GM12875 (cell line): ENCODE data around the gene WWOX.

Experiments used
- H3K4me3 ChIP-seq: one replicate; pipeline ENCODE4 v1.5.1; 2011; ENCODE audit warnings: low read depth, low read length, control low read depth
- TF ChIP-seq, protein P1 (sequence below): IDR thresholded peaks from 2 replicates; pipeline ENCODE4 v1.5.1; 2011; ENCODE audit warnings: low read depth, mild to moderate bottlenecking, control low read depth, inconsistent platforms, low read length, moderate library complexity, borderline replicate concordance; ENCODE audit not compliant: insufficient read depth

WWOX gene

DNA sequence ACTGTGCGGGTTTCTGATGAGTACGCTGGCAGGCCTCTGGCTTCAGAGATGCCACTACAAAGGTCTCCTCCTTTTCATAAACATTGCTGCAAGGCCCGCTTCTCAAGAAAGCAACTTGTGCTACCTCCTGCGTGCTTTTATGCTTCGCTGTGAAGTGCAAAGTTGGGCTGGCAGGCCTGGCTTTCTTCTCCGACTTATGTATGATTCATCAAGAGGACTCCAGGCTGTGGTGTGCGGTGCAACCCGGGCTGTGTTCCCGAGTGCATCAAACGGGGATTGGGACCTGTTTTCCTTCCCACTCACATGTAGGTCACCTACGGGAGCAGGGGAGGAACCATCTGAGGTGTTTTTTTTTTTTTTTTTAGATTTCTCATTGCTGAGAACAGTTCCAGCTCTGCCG lies 534.1 kb downstream of the WWOX start:
- H3K4me3 ChIP-seq: no peak overlapping the region
- TF ChIP-seq, protein P1, sequence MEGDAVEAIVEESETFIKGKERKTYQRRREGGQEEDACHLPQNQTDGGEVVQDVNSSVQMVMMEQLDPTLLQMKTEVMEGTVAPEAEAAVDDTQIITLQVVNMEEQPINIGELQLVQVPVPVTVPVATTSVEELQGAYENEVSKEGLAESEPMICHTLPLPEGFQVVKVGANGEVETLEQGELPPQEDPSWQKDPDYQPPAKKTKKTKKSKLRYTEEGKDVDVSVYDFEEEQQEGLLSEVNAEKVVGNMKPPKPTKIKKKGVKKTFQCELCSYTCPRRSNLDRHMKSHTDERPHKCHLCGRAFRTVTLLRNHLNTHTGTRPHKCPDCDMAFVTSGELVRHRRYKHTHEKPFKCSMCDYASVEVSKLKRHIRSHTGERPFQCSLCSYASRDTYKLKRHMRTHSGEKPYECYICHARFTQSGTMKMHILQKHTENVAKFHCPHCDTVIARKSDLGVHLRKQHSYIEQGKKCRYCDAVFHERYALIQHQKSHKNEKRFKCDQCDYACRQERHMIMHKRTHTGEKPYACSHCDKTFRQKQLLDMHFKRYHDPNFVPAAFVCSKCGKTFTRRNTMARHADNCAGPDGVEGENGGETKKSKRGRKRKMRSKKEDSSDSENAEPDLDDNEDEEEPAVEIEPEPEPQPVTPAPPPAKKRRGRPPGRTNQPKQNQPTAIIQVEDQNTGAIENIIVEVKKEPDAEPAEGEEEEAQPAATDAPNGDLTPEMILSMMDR: no peak

DNA sequence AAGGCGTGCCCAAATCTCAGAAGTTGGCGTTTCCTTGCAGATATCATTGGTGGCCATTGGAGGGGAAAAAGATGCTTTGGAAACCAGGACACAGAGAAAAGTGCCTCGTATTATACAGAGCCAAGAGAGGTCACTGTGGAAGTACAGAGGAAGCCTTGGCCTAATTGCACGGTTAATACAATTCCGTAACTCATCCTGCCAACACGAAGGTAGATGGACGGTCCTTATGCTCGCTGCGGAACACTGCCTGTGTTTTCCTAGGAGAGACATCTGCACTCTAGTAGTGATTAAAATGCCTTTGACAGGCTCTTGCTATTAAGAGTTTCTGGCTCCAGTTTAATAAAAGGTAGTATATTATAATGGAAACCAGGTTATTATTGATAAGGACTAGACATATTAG lies 536.4 kb downstream of the WWOX start:
- TF ChIP-seq, protein P1: no peak
- H3K4me3 ChIP-seq: no peak overlapping the region

DNA sequence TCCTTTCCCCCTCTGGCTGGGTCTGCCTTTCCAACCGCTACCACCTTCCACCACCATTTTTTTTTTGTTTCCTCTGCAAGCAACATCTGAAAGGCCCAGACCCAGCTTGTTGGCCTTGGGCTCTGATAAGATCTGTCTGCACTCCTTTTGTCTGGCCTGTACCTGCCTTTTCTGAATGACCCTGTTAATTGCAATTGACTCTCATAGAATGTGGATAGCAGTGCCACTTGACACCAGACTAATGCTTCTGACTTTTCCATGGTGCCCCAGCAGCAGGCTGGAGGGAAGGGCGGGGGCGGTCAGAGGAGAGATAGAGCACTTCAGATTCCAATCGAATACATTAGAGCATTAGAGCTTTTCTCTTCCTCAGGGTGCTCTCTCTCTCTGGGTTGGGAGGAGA lies 538.9 kb downstream of the WWOX start:
- TF ChIP-seq, protein P1: no peak
- H3K4me3 ChIP-seq: no peak overlapping the region

DNA sequence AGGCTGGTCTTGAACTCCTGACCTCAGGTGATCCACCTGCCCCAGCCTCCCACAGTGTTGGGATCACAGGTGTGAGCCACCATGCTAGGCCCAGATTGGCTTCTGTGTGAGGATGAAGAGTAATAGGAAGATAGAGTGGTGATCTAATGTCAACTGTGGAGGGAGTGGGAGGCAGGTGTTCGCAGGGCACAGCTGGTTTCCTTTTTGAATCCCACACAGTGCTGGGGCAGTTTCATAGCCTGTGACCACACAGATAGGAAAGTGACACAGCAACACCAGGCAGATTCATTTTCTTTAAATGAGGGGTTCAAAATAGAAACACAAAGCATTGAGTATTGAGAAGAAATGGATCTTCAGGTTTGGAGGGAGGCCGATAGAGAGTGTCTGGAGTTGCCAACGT lies 540.3 kb downstream of the WWOX start:
- TF ChIP-seq, protein P1: no peak
- no peak overlapping the region for H3K4me3 ChIP-seq

DNA sequence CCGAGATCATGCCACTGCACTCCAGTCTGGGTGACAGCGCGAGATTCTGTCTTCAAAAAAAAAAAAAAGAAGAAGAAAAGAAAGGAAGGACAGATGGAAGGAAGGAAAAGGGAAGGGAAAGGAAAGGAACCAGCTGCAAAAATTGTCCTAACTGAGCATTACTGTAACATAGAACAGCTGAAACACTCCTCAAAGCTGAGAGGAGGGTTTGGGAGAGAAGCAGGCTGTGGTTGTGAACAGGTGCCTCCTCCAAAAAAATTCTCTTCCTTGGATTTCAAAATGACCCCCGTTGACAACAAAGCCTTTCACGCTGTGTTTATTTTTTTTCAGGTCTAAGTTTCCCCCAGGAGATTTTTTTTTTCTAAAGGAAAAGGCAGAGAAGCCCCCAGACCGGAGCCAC lies 541.4 kb downstream of the WWOX start:
- no peak overlapping the region for H3K4me3 ChIP-seq
- TF ChIP-seq, protein P1: no peak

DNA sequence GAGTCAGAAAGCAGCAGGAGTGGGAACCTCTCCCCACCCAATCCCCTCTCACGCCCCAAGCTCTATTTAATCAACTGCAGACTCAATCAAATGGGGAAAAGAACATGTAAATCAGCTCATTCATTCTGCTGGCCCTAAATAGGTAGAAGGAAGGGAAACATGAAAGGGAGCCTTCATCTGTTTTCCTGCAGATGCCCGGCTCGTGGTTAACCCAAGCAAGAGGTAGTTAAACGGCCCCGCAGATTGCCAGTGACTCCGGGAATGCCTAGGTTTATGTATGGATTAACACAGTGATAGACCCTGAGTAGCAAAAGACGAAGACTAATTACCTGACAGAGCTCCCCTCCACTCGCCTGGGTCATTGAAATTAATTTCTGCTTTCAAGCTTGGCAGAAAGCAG lies 542.0 kb downstream of the WWOX start:
- TF ChIP-seq, protein P1: no peak
- H3K4me3 ChIP-seq: no peak overlapping the region

DNA sequence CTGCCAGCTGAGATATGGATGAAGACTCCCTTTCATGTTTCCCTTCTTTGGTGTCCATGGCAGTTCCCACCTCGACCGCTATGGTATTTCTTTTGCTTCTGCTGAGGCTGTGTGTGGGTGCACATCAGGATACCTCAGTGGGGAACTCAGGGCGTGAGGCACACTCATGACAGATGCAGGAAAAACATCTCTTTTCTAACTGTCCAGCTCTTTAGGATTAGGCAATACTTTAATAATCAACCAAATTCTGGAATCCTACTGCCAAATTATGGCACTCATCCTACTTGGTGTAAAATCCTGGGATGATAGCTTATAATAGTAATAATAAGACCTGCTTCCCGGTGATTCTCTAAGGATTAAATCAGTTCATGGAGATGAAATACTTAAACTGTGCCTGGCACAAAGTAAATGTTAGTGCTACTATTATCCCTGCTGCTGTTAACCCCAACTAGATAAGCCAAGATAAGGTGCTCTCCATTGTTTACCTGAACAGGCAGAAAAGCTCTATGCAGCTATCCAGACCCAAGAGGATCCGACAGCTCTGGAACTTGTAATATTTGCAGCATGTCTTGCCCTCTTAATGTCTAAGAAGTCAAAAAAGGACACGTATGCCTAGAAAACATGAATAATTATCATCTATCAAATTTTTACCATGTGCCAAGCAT lies 543.3 kb downstream of the WWOX start:
- no peak overlapping the region for H3K4me3 ChIP-seq
- TF ChIP-seq, protein P1: no peak
